RWPE1 (cell line): ENCODE data around the gene CDON.

ENCODE experiments used
- CTCF ChIA-PET: fragments of 350-600 bp; sonication (Branson Sonifier 250); formaldehyde crosslinking; extraction: SDS; loops from one replicate; lab custom pipeline; 2021; lab: Yijun Ruan, JAX
- POLR2A ChIA-PET: fragments of 400-600 bp; formaldehyde crosslinking; extraction: SDS; loops from one replicate; lab custom pipeline; 2020; ENCODE audit warnings: antibody characterized with exemption; ENCODE audit not compliant: low non-redundant PET; lab: Yijun Ruan, JAX
- DNase-seq: peaks from one replicate; pipeline ENCODE4 v3.0.0; 2012; ENCODE audit warnings: low spot score
- H3K27ac ChIP-seq: fragments of 450-650 bp; 2 replicates; pipeline ENCODE4 v1.5.1; 2017
- TF ChIP-seq, protein P1 (sequence below): fragments of 450-650 bp; conservative IDR thresholded peaks from 2 replicates; pipeline ENCODE4 v1.5.1; 2017; ENCODE audit warnings: low read depth, mild to moderate bottlenecking

The CDON gene

DNA sequence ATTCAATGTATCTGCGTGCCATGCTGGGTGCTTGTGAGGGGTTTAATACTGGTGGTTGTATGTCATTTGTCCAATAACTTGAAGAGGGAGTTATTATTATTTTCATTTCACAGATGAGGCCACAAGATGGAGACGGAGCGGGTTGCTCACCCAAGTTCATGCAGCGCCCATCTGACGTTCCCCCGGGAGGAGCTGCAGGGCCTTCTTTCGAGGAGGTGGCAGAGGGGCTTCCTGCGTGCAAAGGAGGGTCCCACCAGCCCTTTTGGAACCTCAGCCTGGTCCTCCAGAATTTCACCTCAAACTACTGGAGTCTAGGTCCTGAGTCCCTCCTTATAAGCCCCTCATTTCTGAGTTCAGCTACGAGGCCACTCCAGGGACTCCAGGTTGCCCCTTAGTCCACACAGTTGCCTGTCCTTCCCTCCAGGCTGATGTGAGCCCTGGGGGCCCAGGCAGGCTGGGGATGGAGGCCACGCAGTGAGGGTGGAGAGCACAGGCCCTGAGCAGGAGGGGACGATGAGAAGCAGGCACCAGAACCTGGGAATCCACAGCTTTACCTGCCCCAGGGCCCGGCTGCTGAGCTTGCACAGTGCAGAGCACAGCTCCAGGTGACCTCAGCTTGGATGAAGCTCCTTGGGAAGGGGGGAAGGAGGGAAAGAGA, 119.8 kb downstream of the CDON start:
- ChIA-PET POLR2A (no interaction called here), CTCF (interaction anchor here (0.6 to 3.3 kb wide), 5 partner anchors 10 to 270 kb away, joined by 3 to 10 read pairs (median 4); no protein-coding TSS in a partner anchor)
- DNase-seq: no peak
- H3K27ac ChIP-seq: no peak overlapping the region
- TF ChIP-seq, protein P1, sequence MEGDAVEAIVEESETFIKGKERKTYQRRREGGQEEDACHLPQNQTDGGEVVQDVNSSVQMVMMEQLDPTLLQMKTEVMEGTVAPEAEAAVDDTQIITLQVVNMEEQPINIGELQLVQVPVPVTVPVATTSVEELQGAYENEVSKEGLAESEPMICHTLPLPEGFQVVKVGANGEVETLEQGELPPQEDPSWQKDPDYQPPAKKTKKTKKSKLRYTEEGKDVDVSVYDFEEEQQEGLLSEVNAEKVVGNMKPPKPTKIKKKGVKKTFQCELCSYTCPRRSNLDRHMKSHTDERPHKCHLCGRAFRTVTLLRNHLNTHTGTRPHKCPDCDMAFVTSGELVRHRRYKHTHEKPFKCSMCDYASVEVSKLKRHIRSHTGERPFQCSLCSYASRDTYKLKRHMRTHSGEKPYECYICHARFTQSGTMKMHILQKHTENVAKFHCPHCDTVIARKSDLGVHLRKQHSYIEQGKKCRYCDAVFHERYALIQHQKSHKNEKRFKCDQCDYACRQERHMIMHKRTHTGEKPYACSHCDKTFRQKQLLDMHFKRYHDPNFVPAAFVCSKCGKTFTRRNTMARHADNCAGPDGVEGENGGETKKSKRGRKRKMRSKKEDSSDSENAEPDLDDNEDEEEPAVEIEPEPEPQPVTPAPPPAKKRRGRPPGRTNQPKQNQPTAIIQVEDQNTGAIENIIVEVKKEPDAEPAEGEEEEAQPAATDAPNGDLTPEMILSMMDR: no peak

GRCh38 chr11:125941619-125942611, 120.8 kb downstream of the CDON start:
- POLR2A ChIA-PET: no interaction called here
- no peak overlapping the region for H3K27ac ChIP-seq
- CTCF ChIA-PET: interaction anchor here (0.6 to 3.3 kb wide), 8 partner anchors 10 to 479 kb away, joined by 3 to 10 read pairs (median 3); no protein-coding TSS in a partner anchor
- peak; percentile 50 for DNase-seq
- TF ChIP-seq, protein P1: peak; percentile 42

DNA sequence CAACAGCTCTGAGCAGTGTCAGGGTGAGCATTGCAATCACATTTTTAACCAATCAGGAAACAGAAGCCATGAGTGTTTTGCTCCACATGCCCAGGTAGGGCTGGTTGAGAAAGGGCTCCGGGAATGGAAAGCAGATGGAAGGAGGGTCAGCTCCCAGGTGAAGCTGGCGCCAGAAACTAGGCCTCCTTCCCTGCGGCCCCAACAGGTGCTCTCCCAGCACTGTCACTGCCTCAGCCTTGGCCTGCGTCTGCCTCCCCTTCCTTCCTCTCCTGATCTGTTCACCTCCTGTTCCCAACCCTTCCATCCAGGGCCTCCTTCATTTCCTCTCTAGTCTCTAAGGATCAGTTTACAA, 121.4 kb downstream of the CDON start:
- ChIA-PET CTCF (interaction anchor here (0.7 to 3.3 kb wide), 3 partner anchors 11 to 120 kb away, joined by 3 to 10 read pairs (median 3); no protein-coding TSS in a partner anchor), POLR2A (no interaction called here)
- no peak overlapping the region for H3K27ac ChIP-seq
- TF ChIP-seq, protein P1: no peak
- DNase-seq: no peak

DNA sequence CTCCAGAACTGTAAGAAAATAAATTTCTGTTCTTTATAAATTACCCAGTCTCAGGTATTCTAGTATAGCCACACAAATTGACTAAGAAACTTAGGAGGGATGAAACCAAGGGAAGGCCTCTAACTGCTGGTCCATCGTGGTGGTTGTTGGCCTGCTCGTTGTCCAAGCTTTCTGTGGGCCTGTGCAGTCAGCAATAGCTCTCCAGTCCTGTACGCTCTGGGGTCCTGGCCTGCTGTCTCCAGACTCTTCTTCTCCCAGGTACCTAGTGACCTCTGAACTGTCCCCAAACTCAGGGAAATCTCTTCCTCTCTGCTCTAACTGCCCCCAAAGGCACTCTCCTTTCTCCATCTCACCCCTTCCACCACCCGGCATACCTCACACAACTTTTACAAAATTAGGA, 122.5 kb downstream of the CDON start:
- no peak for DNase-seq
- no peak overlapping the region for H3K27ac ChIP-seq
- ChIA-PET POLR2A (no interaction called here), CTCF (interaction anchor here (0.6 to 1.9 kb wide), 3 partner anchors 29 to 122 kb away, joined by 3 to 9 read pairs (median 5); partner anchors contain the start of gene CDON)
- TF ChIP-seq, protein P1: no peak

GRCh38 chr11:125939081-125939521, 123.6 kb downstream of the CDON start:
- POLR2A ChIA-PET: no interaction called here
- TF ChIP-seq, protein P1: no peak
- H3K27ac ChIP-seq: no peak overlapping the region
- DNase-seq: no peak
- CTCF ChIA-PET: interaction anchor here (1.9 kb wide), 1 partner anchor 123 kb away, joined by 5 read pairs; the partner anchor contains the start of gene CDON

DNA sequence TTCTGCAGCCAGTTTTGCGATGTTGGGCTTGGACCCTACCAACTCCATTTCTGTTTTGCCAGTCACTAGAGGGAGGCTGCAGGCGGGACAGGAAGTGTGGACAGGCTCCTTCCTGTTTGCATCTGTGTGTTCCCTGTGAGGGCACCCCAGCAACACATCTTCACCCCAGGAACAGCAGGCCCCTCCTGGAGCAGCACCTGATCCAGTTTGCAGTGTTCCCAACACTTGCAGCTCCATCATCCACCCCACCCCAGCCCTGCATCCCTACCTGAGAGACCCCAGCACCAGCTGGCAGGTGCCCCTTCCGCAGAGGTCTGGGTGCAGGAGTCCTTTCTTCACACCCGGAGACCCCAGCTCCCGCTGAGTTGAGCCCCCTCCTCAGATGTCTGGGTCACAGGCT, 124.2 kb downstream of the CDON start:
- TF ChIP-seq, protein P1: no peak
- no peak overlapping the region for H3K27ac ChIP-seq
- CTCF ChIA-PET: no interaction called here
- POLR2A ChIA-PET: no interaction called here
- DNase-seq: no peak
